OCI-LY7 (cell line): ENCODE measurements around the gene FAM227A. TPM values are rescaled to one million over a fixed set of nuclear protein-coding genes. Genes with fewer than 3 reads are reported as not detected.

Source experiments
- BruUV-seq: library from RNA; stranded (reverse); fragments of 400-500 nt; replicated peaks from 2 replicates; lab custom pipeline; 2021; lab: Mats Ljungman, UMichigan
- CTCF ChIA-PET: fragments of 300-600 bp; sonication (Branson Sonifier 250); formaldehyde crosslinking; loops from one replicate; lab custom pipeline; 2022; ENCODE audit warnings: antibody characterized with exemption; ENCODE audit not compliant: unreplicated experiment; lab: Charles Lee
- POLR2A ChIA-PET: fragments of 300-600 bp; sonication (Branson Sonifier 250); formaldehyde crosslinking; loops from one replicate; lab custom pipeline; 2022; ENCODE audit warnings: antibody characterized with exemption; lab: Charles Lee
- DNase-seq: peaks from one replicate; pipeline ENCODE4 v3.0.0-alpha.2; 2015; ENCODE audit warnings: low spot score
- H2AFZ ChIP-seq: fragments of 200-600 bp; sonication (generic), shearing (Covaris generic); 2 replicates; pipeline ENCODE4 v1.6.1; 2014; ENCODE audit warnings: mild to moderate bottlenecking, antibody characterized with exemption, low read length, moderate library complexity
- H3K27ac ChIP-seq: fragments of 200-600 bp; sonication (generic); 2 replicates; pipeline ENCODE4 v1.5.1; 2014; ENCODE audit warnings: mixed run types, low read depth, mild to moderate bottlenecking, moderate library complexity, low read length, inconsistent platforms; ENCODE audit not compliant: poor library complexity, severe bottlenecking
- H3K36me3 ChIP-seq: fragments of 200-600 bp; sonication (generic); 2 replicates; pipeline ENCODE4 v1.6.1; 2014; ENCODE audit warnings: mild to moderate bottlenecking, antibody characterized with exemption, low read length, moderate library complexity, mixed read lengths; ENCODE audit not compliant: insufficient read depth
- H3K4me1 ChIP-seq: fragments of 200-600 bp; sonication (generic); 2 replicates; pipeline ENCODE4 v1.5.1; 2014; ENCODE audit warnings: mild to moderate bottlenecking, low read length; ENCODE audit not compliant: insufficient read depth, poor library complexity, severe bottlenecking
- H3K4me2 ChIP-seq: fragments of 200-600 bp; sonication (generic); 2 replicates; pipeline ENCODE4 v1.6.1; 2014; ENCODE audit warnings: mild to moderate bottlenecking, low read length
- H3K4me3 ChIP-seq: fragments of 200-600 bp; sonication (generic); 2 replicates; pipeline ENCODE4 v1.5.1; 2014; ENCODE audit warnings: mild to moderate bottlenecking, low read depth, low read length; ENCODE audit not compliant: poor library complexity, severe bottlenecking
- H3K79me2 ChIP-seq: fragments of 200-600 bp; sonication (generic); 2 replicates; pipeline ENCODE4 v1.6.1; 2016; ENCODE audit warnings: low read depth, mild to moderate bottlenecking, low read length, moderate library complexity, mixed read lengths; ENCODE audit not compliant: insufficient read depth
- H3K9me2 ChIP-seq: fragments of 200-600 bp; sonication (generic); 2 replicates; pipeline ENCODE4 v1.6.1; 2016; ENCODE audit warnings: mild to moderate bottlenecking, low read length, mixed read lengths; ENCODE audit not compliant: insufficient read depth
- H3K9me3 ChIP-seq: fragments of 200-600 bp; sonication (generic); 2 replicates; pipeline ENCODE4 v1.6.1; 2014; ENCODE audit warnings: mild to moderate bottlenecking, mixed run types, low read length, mixed read lengths
- H4K20me1 ChIP-seq: fragments of 200-600 bp; sonication (generic); 2 replicates; pipeline ENCODE4 v1.6.1; 2014; ENCODE audit warnings: mild to moderate bottlenecking, antibody characterized with exemption, low read length, moderate library complexity, mixed read lengths; ENCODE audit not compliant: insufficient read depth
- EZH2phosphoT487 ChIP-seq: fragments of 200-600 bp; sonication (generic); IDR thresholded peaks from 2 replicates; pipeline ENCODE4 v1.6.1; 2018; ENCODE audit warnings: low read depth, borderline replicate concordance, mild to moderate bottlenecking, mixed run types, antibody characterized with exemption, low read length, moderate library complexity, mixed read lengths
- intact Hi-C: fragments of 100-400 bp; cut with micrococcal nuclease; formaldehyde crosslinking; loops from one replicate; pipeline ENCODE4 v1.10.0; 2022; ENCODE audit not compliant: unreplicated experiment
- total RNA-seq, 2 experiments: library from RNA; depleted of rRNA in 1 of 2; stranded (reverse); fragments of >200 nt in 1 of 2; shearing (Covaris generic) in 1 of 2; gene quantifications; 2 replicates each; pipeline ENCODE4 v1.2.3, GENCODE V29; 2014 to 2022
- TF ChIP-seq, protein P1 (sequence below): fragments of 200-600 bp; sonication (generic); conservative IDR thresholded peaks from 2 replicates; pipeline ENCODE4 v1.5.1; 2014; ENCODE audit warnings: mild to moderate bottlenecking, antibody characterized with exemption, low read length, moderate library complexity, mixed read lengths

FAM227A gene
- total RNA-seq, 2 experiments from 2014 or later: 0.16 to 0.57 TPM

DNA sequence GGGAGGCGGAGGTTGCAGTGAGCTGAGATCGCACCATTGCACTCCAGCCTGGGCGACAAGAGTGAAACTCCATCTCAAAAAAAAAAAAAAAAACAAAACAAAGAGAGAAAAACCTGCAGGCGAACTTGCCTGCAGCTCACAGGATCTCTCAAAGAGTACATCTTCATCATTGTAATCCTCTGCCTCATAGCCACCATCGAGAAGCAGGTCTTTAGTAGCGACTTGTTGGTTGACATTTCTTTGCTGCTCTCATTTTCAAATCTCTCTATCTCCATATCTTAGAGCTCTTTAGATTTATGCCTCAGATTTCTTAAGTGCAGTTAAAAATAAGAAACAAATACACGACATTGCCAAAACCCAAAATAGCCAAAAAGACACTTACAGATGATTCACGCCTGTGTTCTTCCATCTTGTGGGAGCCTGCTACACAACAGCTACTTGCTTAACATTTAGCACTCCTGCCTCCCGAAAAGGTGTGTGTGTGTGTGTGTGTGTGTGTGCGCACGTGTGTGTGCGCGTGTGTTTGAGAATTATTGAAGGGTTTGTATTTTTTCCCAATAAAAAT, 14.6 kb downstream of the FAM227A start:
- no peak for TF ChIP-seq EZH2phosphoT487
- TF ChIP-seq, protein P1, sequence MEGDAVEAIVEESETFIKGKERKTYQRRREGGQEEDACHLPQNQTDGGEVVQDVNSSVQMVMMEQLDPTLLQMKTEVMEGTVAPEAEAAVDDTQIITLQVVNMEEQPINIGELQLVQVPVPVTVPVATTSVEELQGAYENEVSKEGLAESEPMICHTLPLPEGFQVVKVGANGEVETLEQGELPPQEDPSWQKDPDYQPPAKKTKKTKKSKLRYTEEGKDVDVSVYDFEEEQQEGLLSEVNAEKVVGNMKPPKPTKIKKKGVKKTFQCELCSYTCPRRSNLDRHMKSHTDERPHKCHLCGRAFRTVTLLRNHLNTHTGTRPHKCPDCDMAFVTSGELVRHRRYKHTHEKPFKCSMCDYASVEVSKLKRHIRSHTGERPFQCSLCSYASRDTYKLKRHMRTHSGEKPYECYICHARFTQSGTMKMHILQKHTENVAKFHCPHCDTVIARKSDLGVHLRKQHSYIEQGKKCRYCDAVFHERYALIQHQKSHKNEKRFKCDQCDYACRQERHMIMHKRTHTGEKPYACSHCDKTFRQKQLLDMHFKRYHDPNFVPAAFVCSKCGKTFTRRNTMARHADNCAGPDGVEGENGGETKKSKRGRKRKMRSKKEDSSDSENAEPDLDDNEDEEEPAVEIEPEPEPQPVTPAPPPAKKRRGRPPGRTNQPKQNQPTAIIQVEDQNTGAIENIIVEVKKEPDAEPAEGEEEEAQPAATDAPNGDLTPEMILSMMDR: no peak
- no peak for DNase-seq
- POLR2A ChIA-PET: interaction anchor here (0.7 kb wide), 1 partner anchor 10 kb away, joined by 5 read pairs; no protein-coding TSS in a partner anchor
- CTCF ChIA-PET: no interaction called here
- Histone ChIP-seq H4K20me1 (no peaks in the 10 kb centered on the region), H3K4me1 (no peaks in the 10 kb centered on the region), H3K36me3 (no peaks in the 10 kb centered on the region), H2AFZ (no peak overlapping the region), H3K4me3 (no peak overlapping the region), H3K4me2 (no peak overlapping the region), H3K9me3 (no peaks in the 10 kb centered on the region), H3K27ac (no peak overlapping the region), H3K9me2 (no peaks in the 10 kb centered on the region), H3K79me2 (no peaks in the 10 kb centered on the region)
- intact Hi-C loops: no loop called here
- BruUV-seq: no TSS peak

DNA sequence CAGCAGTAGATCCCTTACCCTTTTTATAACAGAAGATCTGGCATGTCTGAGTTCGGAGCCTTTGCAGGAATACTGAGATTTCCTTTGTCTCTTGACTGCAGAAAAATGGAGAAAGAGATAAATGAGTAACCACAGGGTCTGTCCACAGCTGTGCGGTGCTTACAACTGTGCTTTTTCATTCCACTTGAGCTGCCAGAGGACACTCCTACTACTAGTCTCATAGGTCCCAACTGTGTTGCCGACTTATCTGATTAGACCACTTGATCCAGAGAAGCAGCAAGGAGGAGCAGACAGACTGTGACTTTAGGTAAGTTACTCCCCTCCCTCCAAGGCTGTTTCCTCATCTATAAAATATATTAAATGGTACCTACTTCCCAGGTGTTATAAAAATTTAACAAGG, 17.5 kb downstream of the FAM227A start:
- Histone ChIP-seq H3K27ac (no peak overlapping the region), H3K9me2 (no peaks in the 10 kb centered on the region), H3K79me2 (no peaks in the 10 kb centered on the region), H3K9me3 (no peaks in the 10 kb centered on the region), H3K4me3 (no peak overlapping the region), H4K20me1 (no peaks in the 10 kb centered on the region), H3K4me1 (no peaks in the 10 kb centered on the region), H2AFZ (no peak overlapping the region), H3K4me2 (no peak overlapping the region), H3K36me3 (no peaks in the 10 kb centered on the region)
- no peak for DNase-seq
- POLR2A ChIA-PET: no interaction called here
- CTCF ChIA-PET: no interaction called here
- no peak for TF ChIP-seq EZH2phosphoT487
- TF ChIP-seq, protein P1: no peak
- BruUV-seq: no TSS peak
- intact Hi-C loops: no loop called here

DNA sequence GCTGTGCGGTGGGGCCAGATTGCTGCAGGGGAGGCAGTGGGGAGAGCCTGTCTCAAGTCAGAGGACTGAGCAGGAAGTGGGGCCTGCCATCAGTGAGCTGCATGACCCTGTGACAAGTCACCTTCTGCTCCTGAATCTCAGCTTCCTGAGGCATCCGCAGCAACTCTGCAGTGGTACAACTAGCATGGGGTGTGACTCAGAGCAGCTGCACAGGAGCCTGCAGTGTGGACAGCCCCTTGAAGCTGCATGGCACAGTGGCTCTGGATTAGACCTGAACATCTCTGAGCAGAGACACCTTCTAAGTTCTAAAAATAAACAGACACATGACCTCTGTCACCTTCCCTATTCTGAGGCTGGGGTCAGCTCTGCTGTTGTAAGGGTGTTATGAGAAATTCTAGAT, 18.0 kb downstream of the FAM227A start:
- BruUV-seq: no TSS peak
- no peak overlapping the region for H3K27ac ChIP-seq
- no peaks in the 10 kb centered on the region for H4K20me1 ChIP-seq
- no peaks in the 10 kb centered on the region for H3K79me2 ChIP-seq
- ChIA-PET POLR2A (no interaction called here), CTCF (no interaction called here)
- H3K4me1 ChIP-seq: no peaks in the 10 kb centered on the region
- no peak overlapping the region for H2AFZ ChIP-seq
- no peak overlapping the region for H3K4me3 ChIP-seq
- no peaks in the 10 kb centered on the region for H3K9me3 ChIP-seq
- no peaks in the 10 kb centered on the region for H3K36me3 ChIP-seq
- H3K4me2 ChIP-seq: no peak overlapping the region
- intact Hi-C loops: no loop called here
- no peak for DNase-seq
- no peak for TF ChIP-seq EZH2phosphoT487
- TF ChIP-seq, protein P1: no peak
- H3K9me2 ChIP-seq: no peaks in the 10 kb centered on the region
